ENCODE measurements around the gene GAB3. TPM values are rescaled to one million over a fixed set of nuclear protein-coding genes. Genes with fewer than 3 reads are reported as not detected.

The GAB3 gene
- total and polyA plus RNA-seq, 9 of the 15 experiments (the other 6 are each of a cell fraction or from before 2014, with no cell fraction given), result 16.1 to 31.4 (median 20.2) TPM

DNA sequence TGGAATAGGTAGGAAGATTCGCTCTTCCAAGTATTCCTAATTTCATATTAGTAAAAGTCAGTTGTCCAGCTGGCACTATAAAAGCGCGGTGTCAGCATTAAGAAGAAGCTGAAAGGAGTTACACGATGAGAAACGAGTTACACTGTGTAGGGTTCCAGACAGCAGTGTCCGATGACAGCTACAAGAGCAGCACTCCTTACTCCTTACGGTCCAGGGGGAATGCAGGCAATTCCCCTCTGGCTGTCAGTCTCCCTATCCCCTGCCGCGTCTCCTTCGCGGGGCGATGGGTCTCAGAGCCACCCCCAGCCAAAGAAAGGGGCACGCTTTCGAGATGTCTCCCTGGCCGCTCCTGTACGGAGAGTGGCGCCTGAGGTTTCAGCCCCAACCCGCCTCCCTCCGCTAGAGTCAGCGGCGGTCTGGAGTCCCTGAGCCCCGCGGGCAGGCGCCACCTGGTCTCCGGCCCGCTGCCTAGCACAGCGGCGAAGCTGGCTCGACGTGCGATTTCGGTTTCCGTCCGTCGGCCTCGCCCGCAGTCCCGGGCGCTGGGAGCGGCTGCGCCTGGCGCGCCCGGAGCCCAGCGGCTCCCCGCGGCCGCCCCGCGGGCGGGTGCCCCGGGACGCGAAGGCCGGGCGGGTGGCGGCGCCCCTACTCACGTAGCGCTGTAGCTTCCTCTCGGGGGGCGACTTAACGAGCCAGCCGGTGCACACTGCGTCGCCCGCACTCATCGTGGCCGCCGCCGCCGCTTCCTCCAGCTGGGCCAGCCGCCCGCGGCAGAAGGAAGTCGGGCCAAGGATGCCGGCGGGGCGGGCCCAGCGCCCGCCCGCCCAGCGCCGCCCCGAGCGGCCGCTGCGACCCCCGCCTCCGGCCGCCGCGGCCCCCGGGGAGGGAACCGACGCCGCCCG lies at the start of gene GAB3 (continued):
- TF ChIP-seq RERE (CRISPR knock-in tag; IDR thresholded peaks at IDR 0.05; ENCODE audit: borderline replicate concordance) (no peak), ZNF384 (IDR thresholded peaks at IDR 0.05; ENCODE audit: low read depth, low read length) (no peak), ZNF740 (CRISPR knock-in tag; IDR thresholded peaks at IDR 0.05) (no peak), ZNF740 (tag; IDR thresholded peaks at IDR 0.05) (no peak), TSC22D4 (tag; IDR thresholded peaks at IDR 0.05) (no peak), ZNF583 (CRISPR knock-in tag; IDR thresholded peaks at IDR 0.05) (no peak), ZNF699 (CRISPR knock-in tag; IDR thresholded peaks at IDR 0.05; ENCODE audit: insufficient replicate concordance) (no peak), ZNF644 (tag; IDR thresholded peaks at IDR 0.05; ENCODE audit: low read depth) (no peak), SAFB2 (IDR thresholded peaks at IDR 0.05; ENCODE audit: borderline replicate concordance, low read depth, low read length, severe bottlenecking) (no peak), GMEB1 (CRISPR knock-in tag; IDR thresholded peaks at IDR 0.05) (no peak), TCF7 (IDR thresholded peaks at IDR 0.05; ENCODE audit: borderline replicate concordance) (no peak), C11orf30 (IDR thresholded peaks at IDR 0.05; ENCODE audit: low read depth) (peak; percentile 96), JUNB (CRISPR knock-in tag; conservative IDR thresholded peaks at IDR 0.05) (no peak), ZNF316 (IDR thresholded peaks at IDR 0.05) (peak; percentile 98), KAT2B (IDR thresholded peaks at IDR 0.05; ENCODE audit: low read depth, low read length) (no peak), ZBED1 (IDR thresholded peaks at IDR 0.05) (no peak)
- TF ChIP-seq, protein P1, sequence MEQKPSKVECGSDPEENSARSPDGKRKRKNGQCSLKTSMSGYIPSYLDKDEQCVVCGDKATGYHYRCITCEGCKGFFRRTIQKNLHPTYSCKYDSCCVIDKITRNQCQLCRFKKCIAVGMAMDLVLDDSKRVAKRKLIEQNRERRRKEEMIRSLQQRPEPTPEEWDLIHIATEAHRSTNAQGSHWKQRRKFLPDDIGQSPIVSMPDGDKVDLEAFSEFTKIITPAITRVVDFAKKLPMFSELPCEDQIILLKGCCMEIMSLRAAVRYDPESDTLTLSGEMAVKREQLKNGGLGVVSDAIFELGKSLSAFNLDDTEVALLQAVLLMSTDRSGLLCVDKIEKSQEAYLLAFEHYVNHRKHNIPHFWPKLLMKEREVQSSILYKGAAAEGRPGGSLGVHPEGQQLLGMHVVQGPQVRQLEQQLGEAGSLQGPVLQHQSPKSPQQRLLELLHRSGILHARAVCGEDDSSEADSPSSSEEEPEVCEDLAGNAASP (IDR thresholded peaks at IDR 0.05), result no peak

Data from K562 (cell line).